B cell (primary cell): ENCODE results near the gene NAA15. TPM values are rescaled to one million over a fixed set of nuclear protein-coding genes. Genes with fewer than 3 reads are reported as not detected.

Experiments used
- ATAC-seq: fragments of 200-7000 bp; cut with Tn5 transposase; one replicate; pipeline ENCODE4 v1.10.0; 2021; ENCODE audit warnings: low read depth, mild to moderate bottlenecking, moderate number of reproducible peaks, moderate library complexity
- CTCF ChIA-PET: fragments of 350-600 bp; sonication (Branson Sonifier 250); formaldehyde crosslinking; loops from one replicate; lab custom pipeline; 2021; ENCODE audit warnings: antibody characterized with exemption, inconsistent platforms; lab: Charles Lee
- POLR2A ChIA-PET: fragments of 350-600 bp; sonication (Branson Sonifier 250); formaldehyde crosslinking; loops from one replicate; lab custom pipeline; 2021; ENCODE audit warnings: antibody characterized with exemption; lab: Charles Lee
- DNase-seq: peaks from one replicate; pipeline ENCODE4 v3.0.0; 2013
- H2AFZ ChIP-seq: 2 replicates; pipeline ENCODE4 v1.6.1; 2012; ENCODE audit warnings: mild to moderate bottlenecking, low read depth, low read length; ENCODE audit not compliant: insufficient read depth, poor library complexity, severe bottlenecking
- H3K27ac ChIP-seq, 2 donors: 1 replicate in 1 of 2; 2 replicates in 1 of 2; pipeline ENCODE4 v1.5.1; 2012 to 2013; ENCODE audit warnings: low read length in 2 of 2, mild to moderate bottlenecking in 2 of 2, moderate library complexity in 1 of 2
- H3K27me3 ChIP-seq, 4 experiments: fragments of 200-600 bp in 1 of 4; sonication (generic) in 1 of 4; replicated peaks in 1 of 4; 1 replicate in 2 of 4; 2 replicates in 2 of 4; pipeline versions ENCODE4 v1.6.1 to v1.7.0; 2013 to 2016; ENCODE audit warnings: low read length in 3 of 4, mild to moderate bottlenecking in 2 of 4, mixed read lengths in 1 of 4, moderate library complexity in 1 of 4; ENCODE audit not compliant: insufficient read depth in 4 of 4, control insufficient read depth in 3 of 4; ENCODE audit errors: control extremely low read depth in 1 of 4
- H3K36me3 ChIP-seq, 2 experiments: replicated peaks in 1 of 2; 1 replicate in 1 of 2; 2 replicates in 1 of 2; pipeline versions ENCODE4 v1.6.1 to v1.7.1; 2013; ENCODE audit warnings: low read length in 1 of 2; ENCODE audit not compliant: insufficient read depth in 2 of 2, control insufficient read depth in 1 of 2; ENCODE audit errors: control extremely low read depth in 1 of 2, extremely low read depth in 1 of 2
- H3K4me1 ChIP-seq, 2 donors: fragments of 200-600 bp in 1 of 2; sonication (generic) in 1 of 2; 1 replicate in 1 of 2; 2 replicates in 1 of 2; pipeline versions ENCODE4 v1.5.1 to v1.6.1; 2013 to 2017; ENCODE audit warnings: low read length in 2 of 2; ENCODE audit not compliant: control insufficient read depth in 2 of 2, insufficient read depth in 2 of 2
- H3K4me2 ChIP-seq: replicated peaks from 2 replicates; pipeline ENCODE3; 2012; ENCODE audit warnings: mild to moderate bottlenecking, low read depth, low read length; ENCODE audit not compliant: poor library complexity, severe bottlenecking
- H3K4me3 ChIP-seq, 5 experiments: fragments of 200-600 bp in 1 of 5; sonication (generic) in 1 of 5; 1 replicate in 3 of 5; 2 replicates in 2 of 5; pipeline versions ENCODE4 v1.5.1 to v1.7.0; 2011 to 2016; ENCODE audit warnings: low read length in 4 of 5, mild to moderate bottlenecking in 4 of 5, low read depth in 2 of 5, control low read depth in 1 of 5, moderate library complexity in 1 of 5; ENCODE audit not compliant: insufficient read depth in 1 of 5; ENCODE audit errors: control extremely low read depth in 1 of 5, extremely low read depth in 1 of 5
- H3K79me2 ChIP-seq: fragments of 200-600 bp; sonication (generic); one replicate; pipeline ENCODE4 v1.6.0; 2016; ENCODE audit warnings: low read length; ENCODE audit not compliant: control insufficient read depth, insufficient read depth
- H3K9ac ChIP-seq: fragments of 200-600 bp; sonication (generic); 2 replicates; pipeline ENCODE4 v1.6.1; 2017; ENCODE audit warnings: mild to moderate bottlenecking, low read length, moderate library complexity
- H3K9me3 ChIP-seq, 3 donors: one replicate each; pipeline versions ENCODE4 v1.6.1 to v1.7.1; 2013; ENCODE audit warnings: low read length in 2 of 3; ENCODE audit not compliant: control insufficient read depth in 2 of 3, insufficient read depth in 1 of 3; ENCODE audit errors: control extremely low read depth in 1 of 3
- H4K20me1 ChIP-seq: 2 replicates; pipeline ENCODE4 v1.6.0; 2012; ENCODE audit warnings: mild to moderate bottlenecking, low read length; ENCODE audit not compliant: insufficient read depth, control insufficient read depth, poor library complexity, severe bottlenecking
- H3K27ac Mint-ChIP-seq: one replicate; pipeline ENCODE4 v1.8.0; 2021; ENCODE audit warnings: mixed read lengths
- H3K27me3 Mint-ChIP-seq: one replicate; pipeline ENCODE4 v1.8.0; 2021; ENCODE audit warnings: mixed read lengths
- H3K4me1 Mint-ChIP-seq: one replicate; pipeline ENCODE4 v1.8.0; 2021; ENCODE audit warnings: mixed read lengths
- H3K4me3 Mint-ChIP-seq: one replicate; pipeline ENCODE4 v1.8.0; 2021; ENCODE audit warnings: mixed read lengths
- H3K9me3 Mint-ChIP-seq: one replicate; pipeline ENCODE4 v1.8.0; 2022; ENCODE audit warnings: mixed read lengths; ENCODE audit not compliant: insufficient read depth
- CTCF ChIP-seq: fragments of 200-600 bp; IDR thresholded peaks from one replicate; pipeline ENCODE4 v1.8.0; 2022; ENCODE audit warnings: antibody characterized with exemption, mild to moderate bottlenecking
- EZH2 ChIP-seq: IDR thresholded peaks from 2 replicates; pipeline ENCODE4 v1.6.1; 2012; ENCODE audit warnings: borderline replicate concordance, low read depth, mild to moderate bottlenecking, moderate library complexity, low read length; ENCODE audit not compliant: insufficient read depth, poor library complexity, severe bottlenecking
- WGBS: methylation state at CpG from one replicate; pipeline ENCODE4 v1.1.5; 2013; ENCODE audit warnings: missing lambda C conversion rate; ENCODE audit not compliant: insufficient coverage; 5-methylcytosine and 5-hydroxymethylcytosine counted together
- intact Hi-C: fragments of 100-400 bp; cut with micrococcal nuclease; formaldehyde crosslinking; loops from one replicate; pipeline ENCODE4 v1.10.0; 2022
- polyA plus RNA-seq: library from polyadenylated mRNA; depleted of rRNA; stranded (reverse); fragments of >200 nt; gene quantifications from 2 replicates; pipeline ENCODE4 v1.2.3, GENCODE V29; 2012
- total RNA-seq, 2 donors: library from RNA; stranded (reverse); fragments of 120-200 nt in 1 of 2; gene quantifications; 1 replicate in 1 of 2; 2 replicates in 1 of 2; pipeline versions ENCODE4 v1.2.3 to v1.2.4, GENCODE V29; 2013 to 2022

NAA15 gene
- total and polyA plus RNA-seq, 2 donors (not counting 1 experiment from before 2014, with no cell fraction given) = 10.0 to 56.7 TPM

GRCh38 chr4:139278485-139278884 lies 22.8 kb upstream of the NAA15 start:
- ChIA-PET POLR2A (no interaction called here), CTCF (interaction anchor here (0.8 to 1.3 kb wide), 2 partner anchors 18 to 23 kb away, joined by 3 read pairs; partner anchors contain the start of gene NAA15)
- peaks cover 18% of the 10 kb centered on the region for H3K4me1 Mint-ChIP-seq
- Histone ChIP-seq H3K4me3 (peak overlapping the region in 4 of 5 experiments; percentile 50 to 75 (median 56)), H2AFZ (no peak overlapping the region), H3K36me3 (no peaks in the 10 kb centered on the region), H3K27me3 (peaks cover 0 to 38% (median 33%) of the 10 kb centered on the region in 4 experiments), H3K4me1 (peaks cover 17 to 19% of the 10 kb centered on the region in 2 donors), H3K79me2 (no peaks in the 10 kb centered on the region), H4K20me1 (no peaks in the 10 kb centered on the region), H3K4me2 (peak overlapping the region; percentile 93), H3K9me3 (peaks cover 0 to 8% (median 2%) of the 10 kb centered on the region in 3 donors), H3K9ac (peak overlapping the region; percentile 63), H3K27ac (no peak overlapping the region)
- H3K9me3 Mint-ChIP-seq = no peaks in the 10 kb centered on the region
- no peak for TF ChIP-seq EZH2
- no peak for TF ChIP-seq CTCF
- DNase-seq = no peak
- H3K27ac Mint-ChIP-seq = no peak overlapping the region
- intact Hi-C loops = loop anchor here (2.0 kb wide), 1 partner anchor 22 kb away; the partner anchor contains the start of gene NAA15
- peak overlapping the region; percentile 88 for H3K4me3 Mint-ChIP-seq
- no peak for ATAC-seq
- WGBS = no CpG with 5 or more reads among the region's 16 CpGs
- H3K27me3 Mint-ChIP-seq = peaks cover 41% of the 10 kb centered on the region
